Measurements from ENCODE around the gene ZNF446.

DNA sequence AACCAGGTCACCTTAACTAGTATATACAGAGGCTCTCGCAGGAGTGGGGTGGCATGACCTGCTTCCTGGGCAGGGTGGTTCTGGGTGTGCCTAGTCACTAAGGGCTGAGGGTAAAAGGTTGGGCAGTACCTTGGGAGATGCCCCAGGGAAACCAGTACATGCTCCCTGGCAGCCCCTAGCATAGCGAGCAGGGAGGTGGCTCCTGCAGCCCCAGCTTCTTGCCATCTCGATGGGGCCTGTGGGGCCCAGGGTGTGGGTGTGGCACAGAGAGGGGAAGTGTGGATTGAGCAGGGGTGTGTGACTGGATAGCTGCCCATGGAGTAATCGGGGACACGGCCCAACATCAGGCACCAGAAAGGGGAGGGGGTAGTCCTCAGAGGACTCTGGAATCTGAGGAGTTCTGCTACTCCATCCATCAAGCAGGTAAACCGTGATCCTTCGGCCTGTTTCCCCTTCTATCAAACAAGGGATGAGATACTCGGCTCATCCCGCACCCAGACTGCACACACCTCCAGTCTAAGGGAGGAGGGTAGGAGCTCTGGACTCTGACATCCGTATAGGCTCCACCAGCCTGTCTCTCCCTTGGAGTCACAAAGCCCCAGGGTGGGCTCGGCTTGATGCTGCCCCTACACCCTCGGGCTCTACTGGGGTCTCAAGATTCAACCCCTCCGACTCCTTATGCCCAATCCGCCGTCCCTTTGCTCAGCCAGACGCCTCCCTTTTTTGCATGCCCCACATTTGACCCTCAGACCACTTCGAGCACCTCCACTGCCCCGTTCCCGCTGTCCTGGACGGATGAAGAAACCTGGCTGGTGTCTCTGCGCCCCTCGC, 42.3 kb downstream of the ZNF446 start:
- TF ChIP-seq, protein P1, sequence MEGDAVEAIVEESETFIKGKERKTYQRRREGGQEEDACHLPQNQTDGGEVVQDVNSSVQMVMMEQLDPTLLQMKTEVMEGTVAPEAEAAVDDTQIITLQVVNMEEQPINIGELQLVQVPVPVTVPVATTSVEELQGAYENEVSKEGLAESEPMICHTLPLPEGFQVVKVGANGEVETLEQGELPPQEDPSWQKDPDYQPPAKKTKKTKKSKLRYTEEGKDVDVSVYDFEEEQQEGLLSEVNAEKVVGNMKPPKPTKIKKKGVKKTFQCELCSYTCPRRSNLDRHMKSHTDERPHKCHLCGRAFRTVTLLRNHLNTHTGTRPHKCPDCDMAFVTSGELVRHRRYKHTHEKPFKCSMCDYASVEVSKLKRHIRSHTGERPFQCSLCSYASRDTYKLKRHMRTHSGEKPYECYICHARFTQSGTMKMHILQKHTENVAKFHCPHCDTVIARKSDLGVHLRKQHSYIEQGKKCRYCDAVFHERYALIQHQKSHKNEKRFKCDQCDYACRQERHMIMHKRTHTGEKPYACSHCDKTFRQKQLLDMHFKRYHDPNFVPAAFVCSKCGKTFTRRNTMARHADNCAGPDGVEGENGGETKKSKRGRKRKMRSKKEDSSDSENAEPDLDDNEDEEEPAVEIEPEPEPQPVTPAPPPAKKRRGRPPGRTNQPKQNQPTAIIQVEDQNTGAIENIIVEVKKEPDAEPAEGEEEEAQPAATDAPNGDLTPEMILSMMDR (IDR thresholded peaks at IDR 0.05), result peak in 2 of 7 experiments; percentile 61 to 71
- TF ChIP-seq POLR2A (IDR thresholded peaks at IDR 0.05), result no peak
